Choroid plexus epithelial cell (primary cell): ENCODE measurements around the gene SPRYD3.
"Not testable (repeated sequence)": the region's sequence is repeated elsewhere in the genome, so short reads cannot be mapped to it uniquely, and the experiment has no call there.

Experiments
- DNase-seq: peaks from one replicate; pipeline ENCODE4 v3.0.0-alpha.2; 2010; ENCODE audit warnings: low read depth
- H3K4me3 ChIP-seq: 2 replicates; pipeline ENCODE4 v1.5.1; 2011; ENCODE audit warnings: low read depth, mild to moderate bottlenecking, control low read depth, low read length, moderate library complexity
- TF ChIP-seq, protein P1 (sequence below): conservative IDR thresholded peaks from 2 replicates; pipeline ENCODE4 v1.5.1; 2011; ENCODE audit warnings: low read depth, mild to moderate bottlenecking, control low read depth, inconsistent platforms, low read length, moderate library complexity

Gene SPRYD3

DNA sequence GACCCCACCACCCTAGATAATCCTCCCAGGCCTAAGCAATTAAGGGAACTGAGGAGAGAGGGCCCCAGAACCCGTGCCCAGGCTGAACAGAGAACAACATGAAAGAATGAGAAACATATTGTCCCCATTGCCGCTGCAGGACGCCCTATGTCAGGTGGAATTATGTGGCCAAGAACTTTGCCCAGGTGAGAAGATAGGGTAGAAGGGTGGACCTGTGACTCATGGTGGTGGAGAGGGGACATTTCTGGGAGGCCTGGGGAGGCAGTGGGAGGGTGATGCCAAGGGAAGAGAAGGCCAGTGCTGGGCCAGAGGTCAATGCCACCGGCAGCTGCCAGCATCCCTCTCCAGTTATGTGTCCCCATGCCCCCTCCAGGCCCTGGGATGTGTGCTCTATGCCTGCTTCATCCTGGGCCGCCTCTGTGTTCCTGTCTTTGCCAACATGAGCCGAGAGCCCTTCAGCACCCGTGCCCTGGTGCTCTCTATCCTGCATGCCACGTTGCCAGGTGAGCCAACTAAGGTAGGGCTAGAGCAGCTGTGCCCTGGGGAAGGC is 39.6 kb upstream of the SPRYD3 start:
- no peak for DNase-seq
- TF ChIP-seq, protein P1, sequence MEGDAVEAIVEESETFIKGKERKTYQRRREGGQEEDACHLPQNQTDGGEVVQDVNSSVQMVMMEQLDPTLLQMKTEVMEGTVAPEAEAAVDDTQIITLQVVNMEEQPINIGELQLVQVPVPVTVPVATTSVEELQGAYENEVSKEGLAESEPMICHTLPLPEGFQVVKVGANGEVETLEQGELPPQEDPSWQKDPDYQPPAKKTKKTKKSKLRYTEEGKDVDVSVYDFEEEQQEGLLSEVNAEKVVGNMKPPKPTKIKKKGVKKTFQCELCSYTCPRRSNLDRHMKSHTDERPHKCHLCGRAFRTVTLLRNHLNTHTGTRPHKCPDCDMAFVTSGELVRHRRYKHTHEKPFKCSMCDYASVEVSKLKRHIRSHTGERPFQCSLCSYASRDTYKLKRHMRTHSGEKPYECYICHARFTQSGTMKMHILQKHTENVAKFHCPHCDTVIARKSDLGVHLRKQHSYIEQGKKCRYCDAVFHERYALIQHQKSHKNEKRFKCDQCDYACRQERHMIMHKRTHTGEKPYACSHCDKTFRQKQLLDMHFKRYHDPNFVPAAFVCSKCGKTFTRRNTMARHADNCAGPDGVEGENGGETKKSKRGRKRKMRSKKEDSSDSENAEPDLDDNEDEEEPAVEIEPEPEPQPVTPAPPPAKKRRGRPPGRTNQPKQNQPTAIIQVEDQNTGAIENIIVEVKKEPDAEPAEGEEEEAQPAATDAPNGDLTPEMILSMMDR = no peak
- no peak overlapping the region for H3K4me3 ChIP-seq

DNA sequence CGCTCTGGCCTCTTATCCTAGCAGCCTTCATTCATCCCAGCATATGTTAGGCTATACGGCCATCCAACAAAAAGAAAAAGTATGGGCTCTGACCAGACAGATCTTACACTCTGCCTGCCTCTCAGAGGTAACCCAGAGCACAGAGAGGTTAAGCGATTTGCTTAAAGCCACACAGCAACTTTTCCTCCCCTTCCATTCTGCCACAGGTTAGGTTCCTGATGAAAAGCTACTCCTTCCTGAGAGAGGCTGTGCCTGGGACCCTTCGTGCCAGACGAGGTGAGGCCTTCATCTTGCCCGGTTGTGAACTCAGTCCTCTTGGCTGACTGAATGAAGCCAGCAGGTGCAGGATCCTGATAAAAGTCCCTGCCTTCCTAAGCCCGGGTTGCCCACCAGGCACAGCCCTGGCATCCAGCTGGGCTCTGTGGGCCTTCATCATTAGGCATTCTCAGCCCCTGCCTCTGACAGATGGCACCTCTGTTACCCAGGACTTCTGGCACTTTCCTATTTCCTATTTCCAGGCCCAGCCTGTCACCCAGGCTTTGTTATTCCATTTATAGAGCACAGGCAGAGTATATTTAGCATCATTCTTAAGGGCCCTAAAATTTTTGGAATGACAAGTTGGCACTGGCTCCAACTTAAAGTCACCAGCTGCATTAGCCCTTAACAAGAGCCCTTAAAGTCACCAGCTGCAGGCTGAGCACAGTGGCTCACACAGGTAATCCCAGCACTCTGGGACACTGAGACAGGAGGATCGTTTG is 36.9 kb upstream of the SPRYD3 start:
- no peak overlapping the region for H3K4me3 ChIP-seq
- TF ChIP-seq, protein P1 = no peak
- DNase-seq = no peak

DNA sequence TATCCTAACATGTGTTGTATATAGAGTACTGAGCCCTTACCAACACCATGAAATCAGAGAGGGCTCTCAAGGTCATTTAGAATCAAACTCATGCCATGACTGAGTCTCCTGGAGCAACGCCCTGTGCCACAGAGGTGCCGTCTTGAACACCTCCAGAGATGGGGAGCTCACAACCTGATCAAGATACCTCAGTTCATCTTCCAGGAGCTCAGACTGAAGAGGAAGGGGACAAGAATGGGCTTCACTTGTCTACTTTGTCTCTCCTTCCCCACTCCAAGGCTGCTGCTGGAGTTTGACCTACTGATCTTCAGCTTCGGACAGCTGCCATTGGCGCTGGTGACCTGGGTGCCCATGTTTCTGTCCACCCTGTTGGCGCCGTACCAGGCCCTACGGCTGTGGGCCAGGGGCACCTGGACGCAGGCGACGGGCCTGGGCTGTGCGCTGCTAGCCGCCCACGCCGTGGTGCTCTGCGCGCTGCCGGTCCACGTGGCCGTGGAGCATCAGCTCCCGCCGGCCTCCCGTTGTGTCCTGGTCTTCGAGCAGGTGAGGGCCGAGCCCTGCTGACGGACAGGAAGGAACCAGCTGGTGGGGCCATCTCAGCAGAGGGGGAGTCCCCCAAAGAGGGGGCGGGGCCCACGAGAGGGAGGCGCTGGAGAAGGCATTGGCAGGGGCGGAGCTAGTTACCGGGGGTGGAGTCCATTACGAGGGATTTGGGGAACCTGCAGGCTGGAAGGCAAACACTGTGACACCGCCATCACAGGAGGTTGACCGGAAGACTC is 36.1 kb upstream of the SPRYD3 start:
- no peak overlapping the region for H3K4me3 ChIP-seq
- TF ChIP-seq, protein P1 = no peak
- no peak for DNase-seq

DNA sequence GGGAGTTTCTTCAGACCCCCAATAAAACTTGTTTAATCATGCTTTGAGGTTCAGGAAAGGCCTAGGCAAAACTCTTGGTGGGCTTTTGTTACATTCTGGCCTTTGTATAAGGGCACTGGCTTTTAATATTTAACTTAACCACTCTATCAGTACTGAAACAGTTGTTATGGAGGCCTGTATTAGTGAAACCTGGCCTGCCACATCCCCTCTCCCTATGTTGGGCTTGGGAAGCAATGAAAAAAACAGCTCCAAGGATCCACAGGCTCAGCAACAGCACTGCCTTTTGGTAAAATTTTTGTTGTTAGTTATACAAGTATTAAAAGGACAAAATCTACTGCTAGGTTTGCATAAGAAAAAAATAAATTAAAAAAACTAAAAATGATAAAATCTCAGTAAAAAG is 34.8 kb upstream of the SPRYD3 start:
- TF ChIP-seq, protein P1 = no peak
- no peak overlapping the region for H3K4me3 ChIP-seq
- no peak for DNase-seq

DNA sequence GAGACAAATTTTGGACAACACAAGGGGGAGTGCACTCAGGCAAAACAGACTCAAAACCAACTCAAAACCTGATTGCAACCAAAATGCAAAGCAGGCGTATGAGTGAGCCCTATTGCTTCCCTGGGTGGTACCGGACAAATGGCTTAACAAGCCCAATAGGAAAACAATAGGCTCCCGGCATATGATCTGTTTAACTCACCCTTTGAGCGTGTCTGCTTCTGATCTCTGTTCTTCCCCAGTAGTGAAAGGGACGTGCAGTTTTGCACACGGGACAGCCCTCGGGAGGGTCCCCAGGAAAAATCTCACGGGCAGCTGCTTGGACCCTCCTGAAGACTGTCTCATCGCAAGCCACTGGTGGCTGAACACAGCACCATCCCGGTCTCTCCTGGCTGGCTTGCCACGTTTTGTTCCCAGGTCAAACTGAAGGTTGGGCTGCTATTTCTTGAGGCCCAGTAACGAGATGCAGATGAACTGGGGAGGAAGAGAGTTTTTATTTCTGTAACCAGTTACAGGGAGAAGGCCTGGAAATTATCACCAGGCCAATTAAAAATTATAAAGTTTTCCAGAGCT is 34.0 kb upstream of the SPRYD3 start:
- H3K4me3 ChIP-seq = no peak overlapping the region
- TF ChIP-seq, protein P1 = no peak
- no peak for DNase-seq

DNA sequence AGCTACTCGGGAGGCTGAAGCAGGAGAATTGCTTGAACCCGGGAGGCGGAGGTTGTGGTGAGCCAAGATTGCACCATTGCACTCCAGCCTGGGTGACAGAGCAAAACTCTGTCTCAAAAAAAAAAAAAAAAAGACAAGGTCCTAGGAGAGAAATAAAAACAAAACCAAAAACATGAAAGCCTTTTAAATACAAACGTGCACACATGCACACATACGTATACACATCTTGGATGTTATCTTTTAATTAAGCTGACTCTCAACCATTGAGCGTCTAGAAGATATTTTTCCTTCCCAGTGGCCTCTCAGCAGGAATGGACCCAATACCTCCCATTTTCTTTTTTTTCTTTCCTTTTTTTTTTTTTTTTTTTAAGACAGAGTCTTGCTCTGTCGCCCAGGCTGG is 33.2 kb upstream of the SPRYD3 start:
- DNase-seq = not testable (repeated sequence)

DNA sequence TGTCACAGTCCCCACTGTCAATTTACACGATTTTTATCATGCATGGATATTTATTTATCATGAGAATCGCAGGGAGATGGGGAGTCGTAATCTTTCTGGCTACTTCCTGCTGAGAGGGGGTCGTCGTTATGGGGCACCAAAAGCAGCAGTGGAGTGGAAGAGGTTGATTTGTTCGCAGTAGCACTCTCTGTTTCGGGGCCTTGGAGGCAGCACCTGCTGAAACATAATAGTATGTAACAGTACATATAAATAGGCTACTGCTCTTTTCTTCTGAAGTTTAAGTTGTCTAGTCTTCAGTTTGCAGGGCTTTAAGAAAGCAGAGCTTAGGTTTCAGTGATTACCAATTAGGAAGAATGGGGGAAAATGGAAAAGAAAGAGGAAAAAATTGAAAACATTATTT is 27.9 kb upstream of the SPRYD3 start:
- H3K4me3 ChIP-seq = no peak overlapping the region
- TF ChIP-seq, protein P1 = no peak
- DNase-seq = no peak

More for the DNA sequence above, 33.2 kb upstream of the SPRYD3 start:
- not testable (repeated sequence) for H3K4me3 ChIP-seq
